Stomach (tissue), 9 donors: ENCODE measurements around the gene COL9A3. TPM values are rescaled to one million over a fixed set of nuclear protein-coding genes. Genes with fewer than 3 reads are reported as not detected.

Experiments used
- DNase-seq, 2 donors: peaks; one replicate each; pipeline versions ENCODE4 v3.0.0 to v3.0.0-alpha.2; 2013 to 2019
- H3K27ac ChIP-seq, 5 donors: fragments of 200-600 bp in 4 of 5; sonication (generic) in 4 of 5; one replicate each; pipeline ENCODE4 v1.5.1; 2013 to 2019; ENCODE audit warnings: mild to moderate bottlenecking in 1 of 5, moderate library complexity in 1 of 5
- H3K27me3 ChIP-seq, 3 donors: fragments of 200-600 bp; sonication (generic); one replicate each; pipeline ENCODE4 v1.5.1; 2017 to 2019; ENCODE audit warnings: mixed run types in 1 of 3
- H3K36me3 ChIP-seq, 4 donors: fragments of 200-600 bp; sonication (generic); 1 replicate in 3 of 4; 2 replicates in 1 of 4; pipeline ENCODE4 v1.5.1; 2016 to 2019
- H3K4me1 ChIP-seq, 4 donors: fragments of 200-600 bp; sonication (generic); one replicate each; pipeline ENCODE4 v1.5.1; 2016 to 2019
- H3K4me3 ChIP-seq, 4 donors: fragments of 200-600 bp; sonication (generic) in 3 of 4; one replicate each; pipeline ENCODE4 v1.5.1; 2016 to 2019; ENCODE audit warnings: mild to moderate bottlenecking in 1 of 4
- H3K9me3 ChIP-seq, 4 donors: fragments of 200-600 bp; sonication (generic); one replicate each; pipeline ENCODE4 v1.5.1; 2016 to 2019
- EP300 ChIP-seq: sonication (generic); formaldehyde crosslinking; IDR thresholded peaks from one replicate; pipeline ENCODE4 v1.6.1; 2017; ENCODE audit warnings: antibody characterized with exemption
- POLR2A ChIP-seq, 4 donors: fragments of 450-650 bp; IDR thresholded peaks; one replicate each; pipeline ENCODE4 v1.6.1; 2016; ENCODE audit warnings: antibody characterized with exemption in 4 of 4, control low read depth in 2 of 4, mild to moderate bottlenecking in 1 of 4, moderate library complexity in 1 of 4
- POLR2AphosphoS5 ChIP-seq, 3 donors: sonication (generic); formaldehyde crosslinking; IDR thresholded peaks; one replicate each; pipeline ENCODE4 v1.6.1; 2016; ENCODE audit warnings: antibody characterized with exemption in 3 of 3
- WGBS, 5 donors: extraction: QIAGEN DNeasy Blood & Tissue Kit in 3 of 5; methylation state at CpG; one replicate each; pipeline versions ENCODE4 v1.1.5 to v1.1.7; 2013 to 2018; 5-methylcytosine and 5-hydroxymethylcytosine counted together
- intact Hi-C: fragments of 100-400 bp; cut with DNase I; formaldehyde crosslinking; loops from one replicate; pipeline ENCODE4 v1.15.1; 2023; ENCODE audit warnings: low total_unique reads
- polyA plus RNA-seq, 3 donors: library from polyadenylated mRNA; stranded (reverse); fragments of 200-250 nt; gene quantifications; one replicate each; pipeline ENCODE4 v1.2.3, GENCODE V29; 2013
- total RNA-seq, 5 donors: library from RNA; depleted of rRNA; stranded (reverse); fragments of >200 nt; gene quantifications; one replicate each; pipeline versions ENCODE4 v1.1.0 to v1.2.3, GENCODE V29; 2014 to 2016
- TF ChIP-seq, protein P1 (sequence below), 7 experiments: fragments of 450-650 bp in 4 of 7; fragments of 200-600 bp in 3 of 7; sonication (generic) in 3 of 7; IDR thresholded peaks; one replicate each; pipeline ENCODE4 v1.5.1; 2016 to 2019; ENCODE audit warnings: antibody characterized with exemption in 7 of 7, control low read depth in 2 of 7, mild to moderate bottlenecking in 1 of 7
- donor health status: healthy with polysubstance abuse.
- donor health status: Bipolar disorder and iron deficiency.
- donor health status: healthy.

The COL9A3 gene
- total and polyA plus RNA-seq, 8 donors: 2.3 to 18.2 (median 3.9) TPM; not detected in 3

- peaks cover 13 to 36% (median 26%) of the 10 kb centered on the region in 4 donors for H3K4me1 ChIP-seq
- WGBS, 5 donors: 83 to 89% (median 86%) methylated on average over 20 to 38 of the region's 38 CpGs
- intact Hi-C loops: no loop called here
- no peak for DNase-seq
- H3K36me3 ChIP-seq: no peaks in the 10 kb centered on the region
- peaks cover 0 to 30% (median 7%) of the 10 kb centered on the region in 3 donors for H3K27me3 ChIP-seq
- TF ChIP-seq POLR2A (IDR thresholded peaks at IDR 0.05) (no peak), POLR2AphosphoS5 (IDR thresholded peaks at IDR 0.05) (no peak), EP300 (no peak)
- TF ChIP-seq, protein P1, sequence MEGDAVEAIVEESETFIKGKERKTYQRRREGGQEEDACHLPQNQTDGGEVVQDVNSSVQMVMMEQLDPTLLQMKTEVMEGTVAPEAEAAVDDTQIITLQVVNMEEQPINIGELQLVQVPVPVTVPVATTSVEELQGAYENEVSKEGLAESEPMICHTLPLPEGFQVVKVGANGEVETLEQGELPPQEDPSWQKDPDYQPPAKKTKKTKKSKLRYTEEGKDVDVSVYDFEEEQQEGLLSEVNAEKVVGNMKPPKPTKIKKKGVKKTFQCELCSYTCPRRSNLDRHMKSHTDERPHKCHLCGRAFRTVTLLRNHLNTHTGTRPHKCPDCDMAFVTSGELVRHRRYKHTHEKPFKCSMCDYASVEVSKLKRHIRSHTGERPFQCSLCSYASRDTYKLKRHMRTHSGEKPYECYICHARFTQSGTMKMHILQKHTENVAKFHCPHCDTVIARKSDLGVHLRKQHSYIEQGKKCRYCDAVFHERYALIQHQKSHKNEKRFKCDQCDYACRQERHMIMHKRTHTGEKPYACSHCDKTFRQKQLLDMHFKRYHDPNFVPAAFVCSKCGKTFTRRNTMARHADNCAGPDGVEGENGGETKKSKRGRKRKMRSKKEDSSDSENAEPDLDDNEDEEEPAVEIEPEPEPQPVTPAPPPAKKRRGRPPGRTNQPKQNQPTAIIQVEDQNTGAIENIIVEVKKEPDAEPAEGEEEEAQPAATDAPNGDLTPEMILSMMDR (IDR thresholded peaks at IDR 0.05): no peak
- peak overlapping the region in 2 of 5 donors; percentile 78 to 79 for H3K27ac ChIP-seq
- no peaks in the 10 kb centered on the region for H3K9me3 ChIP-seq
- peak overlapping the region in 2 of 4 donors; percentile 49 to 60 for H3K4me3 ChIP-seq
Observed at GRCh38 chr20:62823688-62824475, 7.0 kb downstream of the COL9A3 start.

- H3K27me3 ChIP-seq: peaks cover 0 to 22% (median 0%) of the 10 kb centered on the region in 3 donors
- H3K9me3 ChIP-seq: no peaks in the 10 kb centered on the region
- H3K4me3 ChIP-seq: peak overlapping the region in 3 of 4 donors; percentile 39 to 60 (median 49)
- H3K36me3 ChIP-seq: no peaks in the 10 kb centered on the region
- intact Hi-C loops: no loop called here
- TF ChIP-seq POLR2AphosphoS5 (IDR thresholded peaks at IDR 0.05): peak in 1 of 3 donors; percentile 31
- TF ChIP-seq POLR2A (IDR thresholded peaks at IDR 0.05): no peak
- no peak for TF ChIP-seq EP300
- TF ChIP-seq, protein P1 (IDR thresholded peaks at IDR 0.05): no peak
- peak; percentile 85 for DNase-seq
- WGBS, 5 donors: 10 to 34% (median 22%) methylated on average over 10 to 35 of the region's 36 CpGs
- H3K4me1 ChIP-seq: peaks cover 7 to 28% (median 18%) of the 10 kb centered on the region in 4 donors
- H3K27ac ChIP-seq: peak overlapping the region in 3 of 5 donors; percentile 33 to 79 (median 78)
Observed at GRCh38 chr20:62824476-62825332, 7.9 kb downstream of the COL9A3 start.

- peaks cover 7 to 20% (median 12%) of the 10 kb centered on the region in 4 donors for H3K4me1 ChIP-seq
- TF ChIP-seq POLR2A (IDR thresholded peaks at IDR 0.05): no peak
- no peak for TF ChIP-seq EP300
- no peak for TF ChIP-seq POLR2AphosphoS5 (IDR thresholded peaks at IDR 0.05)
- TF ChIP-seq, protein P1 (IDR thresholded peaks at IDR 0.05): no peak
- peak overlapping the region in 2 of 4 donors; percentile 49 to 60 for H3K4me3 ChIP-seq
- no peaks in the 10 kb centered on the region for H3K9me3 ChIP-seq
- WGBS, 5 donors: 64 to 84% (median 79%) methylated on average over 13 to 22 of the region's 22 CpGs
- H3K36me3 ChIP-seq: no peaks in the 10 kb centered on the region
- intact Hi-C loops: no loop called here
- peak overlapping the region in 2 of 5 donors; percentile 78 to 79 for H3K27ac ChIP-seq
- peaks cover 0 to 14% (median 0%) of the 10 kb centered on the region in 3 donors for H3K27me3 ChIP-seq
- no peak for DNase-seq
Observed at GRCh38 chr20:62825333-62825985, 8.6 kb downstream of the COL9A3 start.
